ENCODE results near the gene MTERF4.

DNA sequence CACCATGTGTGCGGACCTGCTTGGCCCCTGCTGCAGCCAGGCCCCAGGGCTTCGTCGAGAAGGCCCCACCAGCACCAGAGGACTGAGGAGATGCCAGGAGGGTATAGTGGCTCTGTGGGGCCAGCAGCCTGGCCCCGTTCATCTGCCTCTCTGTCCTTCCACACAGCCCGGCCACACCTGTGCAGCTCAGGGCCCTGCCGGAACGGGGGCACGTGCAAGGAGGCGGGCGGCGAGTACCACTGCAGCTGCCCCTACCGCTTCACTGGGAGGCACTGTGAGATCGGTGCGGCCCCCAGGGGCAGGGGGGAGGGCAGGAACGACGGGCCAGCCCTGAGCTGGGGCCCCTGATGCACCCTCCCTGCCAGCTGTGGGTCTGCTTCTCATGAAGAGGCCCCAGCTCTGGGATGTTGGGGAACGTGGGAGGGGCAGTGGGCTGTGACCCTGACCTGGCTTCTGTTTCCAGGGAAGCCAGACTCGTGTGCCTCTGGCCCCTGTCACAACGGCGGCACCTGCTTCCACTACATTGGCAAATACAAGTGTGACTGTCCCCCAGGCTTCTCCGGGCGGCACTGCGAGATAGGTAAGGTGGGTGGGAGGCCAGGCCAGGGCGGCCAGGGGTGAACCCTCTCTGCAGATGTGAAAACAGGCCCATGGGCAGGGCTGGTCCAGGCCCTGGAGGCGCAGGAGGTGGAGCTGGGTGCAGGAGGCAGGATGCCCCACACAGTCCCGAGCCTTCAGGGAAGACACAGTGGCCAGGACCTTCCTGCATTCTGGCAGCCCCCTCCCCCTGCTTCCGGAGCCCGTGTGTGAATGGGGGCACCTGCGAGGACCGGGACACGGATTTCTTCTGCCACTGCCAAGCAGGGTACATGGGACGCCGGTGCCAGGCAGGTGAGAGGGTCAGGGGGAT, 50.3 kb downstream of the MTERF4 start:
- TF ChIP-seq, protein P1, sequence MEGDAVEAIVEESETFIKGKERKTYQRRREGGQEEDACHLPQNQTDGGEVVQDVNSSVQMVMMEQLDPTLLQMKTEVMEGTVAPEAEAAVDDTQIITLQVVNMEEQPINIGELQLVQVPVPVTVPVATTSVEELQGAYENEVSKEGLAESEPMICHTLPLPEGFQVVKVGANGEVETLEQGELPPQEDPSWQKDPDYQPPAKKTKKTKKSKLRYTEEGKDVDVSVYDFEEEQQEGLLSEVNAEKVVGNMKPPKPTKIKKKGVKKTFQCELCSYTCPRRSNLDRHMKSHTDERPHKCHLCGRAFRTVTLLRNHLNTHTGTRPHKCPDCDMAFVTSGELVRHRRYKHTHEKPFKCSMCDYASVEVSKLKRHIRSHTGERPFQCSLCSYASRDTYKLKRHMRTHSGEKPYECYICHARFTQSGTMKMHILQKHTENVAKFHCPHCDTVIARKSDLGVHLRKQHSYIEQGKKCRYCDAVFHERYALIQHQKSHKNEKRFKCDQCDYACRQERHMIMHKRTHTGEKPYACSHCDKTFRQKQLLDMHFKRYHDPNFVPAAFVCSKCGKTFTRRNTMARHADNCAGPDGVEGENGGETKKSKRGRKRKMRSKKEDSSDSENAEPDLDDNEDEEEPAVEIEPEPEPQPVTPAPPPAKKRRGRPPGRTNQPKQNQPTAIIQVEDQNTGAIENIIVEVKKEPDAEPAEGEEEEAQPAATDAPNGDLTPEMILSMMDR (conservative IDR thresholded peaks at IDR 0.05; ENCODE audit: low read depth, low read length), result no peak
- no peak for TF ChIP-seq EZH2 (IDR thresholded peaks at IDR 0.05; ENCODE audit: low read length, unreplicated experiment)

Data from PC-3 (cell line).